ENCODE data around the gene BBS9. TPM values are rescaled to one million over a fixed set of nuclear protein-coding genes. Genes with fewer than 3 reads are reported as not detected.
"Not testable (repeated sequence)": the region's sequence is repeated elsewhere in the genome, so short reads cannot be mapped to it uniquely, and the experiment has no call there.

BBS9 gene
- total RNA-seq, 1 experiment from 2014 or later, result 9.0 TPM

- no peak for DNase-seq (ENCODE audit: extremely low read depth, low read depth)
Observed at GRCh38 chr7:33193308-33193864, 64.0 kb downstream of the BBS9 start.

DNA sequence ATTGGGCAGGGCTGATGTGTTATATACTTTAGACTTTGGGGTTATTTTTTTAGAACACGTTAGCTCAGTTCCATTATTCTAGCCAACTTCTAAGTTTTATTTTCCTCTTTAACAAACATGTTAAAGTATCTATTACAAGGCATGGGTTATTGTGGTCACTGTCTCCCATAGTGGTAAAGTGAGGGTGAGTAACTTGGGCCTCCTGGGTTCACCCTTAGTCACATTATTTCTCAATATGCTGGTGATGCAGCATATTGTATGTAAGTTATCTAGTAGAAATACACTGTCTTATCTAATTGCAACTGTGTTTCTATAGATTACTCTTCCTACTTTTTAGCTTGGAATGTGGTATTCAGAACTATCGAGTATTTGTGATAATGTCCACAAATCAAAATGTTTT, 65.9 kb downstream of the BBS9 start:
- DNase-seq (ENCODE audit: extremely low read depth, low read depth), result no peak

DNA sequence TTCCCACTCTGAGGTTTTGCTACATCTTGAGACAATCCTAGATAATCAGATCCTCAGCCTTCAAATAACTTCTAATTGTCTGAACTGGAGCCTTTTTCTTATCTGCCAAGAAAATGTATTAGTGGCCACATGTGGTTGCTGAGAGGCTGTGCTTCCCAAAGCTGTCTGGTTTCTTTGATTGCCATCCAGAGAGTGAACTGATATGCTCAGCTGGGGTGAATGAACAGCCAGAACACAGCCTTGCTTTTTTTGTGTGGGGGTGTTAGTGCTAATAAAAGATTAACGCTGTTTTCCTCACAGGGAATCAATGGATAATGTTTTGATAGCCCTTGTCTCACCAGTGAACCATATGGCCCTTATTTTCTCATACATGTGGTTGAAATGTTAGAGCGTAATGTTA, 66.9 kb downstream of the BBS9 start:
- DNase-seq (ENCODE audit: extremely low read depth, low read depth), result no peak

GRCh38 chr7:33200282-33200681, 70.9 kb downstream of the BBS9 start:
- DNase-seq (ENCODE audit: extremely low read depth, low read depth), result no peak

GRCh38 chr7:33201821-33202220, 72.5 kb downstream of the BBS9 start:
- DNase-seq (ENCODE audit: extremely low read depth, low read depth), result no peak

GRCh38 chr7:33210958-33211357, 81.6 kb downstream of the BBS9 start:
- DNase-seq (ENCODE audit: extremely low read depth, low read depth), result no peak

GRCh38 chr7:33212144-33212543, 82.8 kb downstream of the BBS9 start:
- DNase-seq (ENCODE audit: extremely low read depth, low read depth), result no peak

DNA sequence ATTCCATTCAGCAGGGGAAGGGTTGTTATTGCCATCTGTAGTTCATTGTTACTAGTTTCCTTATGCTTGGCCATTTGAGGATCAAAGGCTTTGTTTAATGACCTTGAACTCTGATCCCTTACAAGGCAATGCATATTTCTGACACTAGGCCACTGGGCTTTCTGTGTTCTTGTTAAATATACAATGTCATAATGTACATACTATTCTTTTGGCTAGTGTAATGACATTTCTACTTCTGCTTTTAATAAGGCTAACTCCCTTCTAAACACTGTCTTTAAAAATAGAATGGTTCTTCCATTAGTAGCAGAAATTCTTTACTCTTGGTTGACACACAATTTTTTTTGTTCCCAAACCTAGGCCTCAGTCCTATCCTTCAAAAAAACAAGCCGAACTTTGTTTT, 86.6 kb downstream of the BBS9 start:
- DNase-seq (ENCODE audit: extremely low read depth, low read depth), result no peak

GRCh38 chr7:33217595-33217994, 88.2 kb downstream of the BBS9 start:
- DNase-seq (ENCODE audit: extremely low read depth, low read depth), result no peak

DNA sequence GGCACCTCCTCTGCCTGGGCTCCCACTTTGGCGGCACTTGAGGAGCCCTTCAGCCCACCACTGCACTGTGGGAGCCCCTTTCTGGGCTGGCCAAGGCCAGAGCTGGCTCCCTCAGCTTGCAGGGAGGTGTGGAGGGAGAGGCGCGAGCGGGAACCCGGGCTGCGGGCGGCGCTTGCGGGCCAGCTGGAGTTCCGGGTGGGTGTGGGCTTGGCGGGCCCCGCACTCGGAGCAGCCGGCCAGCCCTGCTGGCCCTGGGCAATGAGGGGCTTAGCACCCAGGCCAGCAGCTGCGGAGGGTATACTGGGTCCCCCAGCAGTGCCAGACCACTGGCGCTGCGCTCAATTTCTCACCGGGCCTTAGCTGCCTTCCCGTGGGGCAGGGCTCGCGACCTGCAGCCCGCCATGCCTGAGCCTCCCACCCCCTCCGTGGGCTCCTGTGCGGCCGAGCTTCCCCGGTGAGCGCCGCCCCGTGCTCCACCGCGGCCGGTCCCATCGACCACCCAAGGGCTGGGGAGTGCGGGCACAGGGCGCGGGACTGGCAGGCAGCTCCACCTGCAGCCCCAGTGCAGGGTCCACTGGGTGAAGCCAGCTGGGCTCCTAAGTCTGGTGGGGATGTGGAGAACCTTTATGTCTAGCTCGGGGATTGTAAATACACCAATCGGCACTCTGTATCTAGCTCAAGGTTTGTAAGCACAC, 89.6 kb downstream of the BBS9 start:
- DNase-seq (ENCODE audit: extremely low read depth, low read depth), result not testable (repeated sequence)

- no peak for DNase-seq (ENCODE audit: extremely low read depth, low read depth)
Observed at GRCh38 chr7:33220231-33220630, 90.9 kb downstream of the BBS9 start.

DNA sequence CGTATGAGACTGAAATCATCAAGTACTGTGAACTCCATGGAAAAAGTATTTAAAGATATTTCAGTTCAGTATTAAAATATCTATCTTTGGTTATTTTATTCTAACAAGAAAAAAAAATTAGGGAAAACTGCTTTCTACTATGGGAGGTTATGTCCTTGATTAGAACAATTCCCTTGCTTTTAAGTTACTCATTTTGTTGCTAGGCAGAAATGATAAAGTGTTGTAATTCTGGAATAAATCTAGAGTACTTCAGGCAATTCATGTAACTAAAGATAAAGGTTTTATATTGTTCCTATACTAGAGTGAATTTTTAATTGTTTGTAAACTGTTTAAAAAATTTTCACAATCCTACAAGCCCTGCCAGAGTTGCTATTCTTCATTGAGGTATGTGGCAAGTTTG, 92.0 kb downstream of the BBS9 start:
- DNase-seq (ENCODE audit: extremely low read depth, low read depth), result no peak

DNA sequence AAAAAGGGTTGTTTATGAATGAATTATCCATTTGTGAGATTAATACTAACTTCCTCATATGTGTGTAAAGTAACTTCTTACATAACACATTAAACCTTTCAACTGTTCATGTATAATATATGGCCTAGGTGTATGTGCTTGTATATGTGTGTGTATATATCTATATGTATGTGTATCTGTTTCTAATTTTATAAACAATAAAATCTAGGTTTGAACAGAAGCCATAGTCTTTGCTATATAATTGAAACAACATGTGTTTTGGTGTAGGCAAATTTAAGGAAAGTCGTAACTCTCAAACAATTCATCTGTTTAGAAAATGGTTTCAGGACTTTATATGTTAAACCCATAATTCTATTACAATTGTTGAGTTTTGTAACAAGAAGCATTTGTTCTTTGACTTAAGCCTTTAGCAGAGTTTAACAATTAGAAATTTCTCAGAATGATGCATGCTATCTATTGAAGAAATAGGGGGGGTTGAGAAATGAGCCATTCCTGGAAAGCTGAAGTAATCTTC, 103.3 kb downstream of the BBS9 start:
- DNase-seq (ENCODE audit: extremely low read depth, low read depth), result no peak

DNA sequence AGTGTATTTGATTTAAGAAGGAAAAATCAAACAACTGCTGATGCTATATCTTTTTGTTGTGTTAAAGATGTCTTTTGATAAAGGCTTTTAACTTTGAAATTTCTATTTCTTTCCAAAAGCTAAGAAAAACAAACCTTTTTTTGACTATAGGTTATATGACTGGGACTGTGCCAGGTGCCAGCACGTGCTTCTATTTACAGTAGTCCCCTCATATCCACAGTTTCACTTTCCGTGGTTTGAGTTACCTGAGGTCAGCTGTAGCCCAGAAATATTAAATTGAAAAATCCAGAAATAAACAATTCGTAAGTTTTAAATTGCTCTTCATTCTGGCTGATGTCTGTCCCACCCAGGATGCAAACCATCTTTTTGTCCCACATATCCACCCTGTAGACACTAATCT, 104.3 kb downstream of the BBS9 start:
- DNase-seq (ENCODE audit: extremely low read depth, low read depth), result no peak

- no peak for DNase-seq (ENCODE audit: extremely low read depth, low read depth)
Observed at GRCh38 chr7:33237036-33237435, 107.7 kb downstream of the BBS9 start.

- DNase-seq (ENCODE audit: extremely low read depth, low read depth), result peak; percentile 53
Observed at GRCh38 chr7:33243319-33243881, 114.0 kb downstream of the BBS9 start.

- DNase-seq (ENCODE audit: extremely low read depth, low read depth), result no peak
Observed at GRCh38 chr7:33248671-33249070, 119.3 kb downstream of the BBS9 start.

GRCh38 chr7:33250421-33250871, 121.1 kb downstream of the BBS9 start:
- no peak for DNase-seq (ENCODE audit: extremely low read depth, low read depth)

- DNase-seq (ENCODE audit: extremely low read depth, low read depth), result no peak
Observed at GRCh38 chr7:33251301-33251700, 121.9 kb downstream of the BBS9 start.

DNA sequence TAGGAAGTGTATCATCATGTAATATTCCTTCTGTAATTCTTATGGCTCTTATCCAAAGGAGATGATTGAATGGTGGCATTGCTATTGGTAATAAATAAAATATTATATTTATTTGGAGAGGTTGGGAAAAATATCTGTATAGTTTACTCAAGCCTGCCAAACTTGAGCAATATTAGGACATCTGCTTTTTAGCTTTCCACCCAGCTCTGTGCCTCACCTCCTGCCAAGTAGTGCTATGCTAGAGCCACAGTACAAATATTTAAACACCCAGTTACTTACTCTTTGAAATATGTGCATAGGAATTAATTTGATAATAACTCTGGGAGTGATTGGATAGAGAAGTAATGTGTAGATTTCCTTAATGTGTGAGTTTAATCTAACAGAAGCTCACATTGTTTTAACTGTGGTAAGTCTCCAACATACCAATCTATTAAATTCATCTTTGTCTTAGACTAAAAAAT, 129.2 kb downstream of the BBS9 start:
- no peak for DNase-seq (ENCODE audit: extremely low read depth, low read depth)

DNA sequence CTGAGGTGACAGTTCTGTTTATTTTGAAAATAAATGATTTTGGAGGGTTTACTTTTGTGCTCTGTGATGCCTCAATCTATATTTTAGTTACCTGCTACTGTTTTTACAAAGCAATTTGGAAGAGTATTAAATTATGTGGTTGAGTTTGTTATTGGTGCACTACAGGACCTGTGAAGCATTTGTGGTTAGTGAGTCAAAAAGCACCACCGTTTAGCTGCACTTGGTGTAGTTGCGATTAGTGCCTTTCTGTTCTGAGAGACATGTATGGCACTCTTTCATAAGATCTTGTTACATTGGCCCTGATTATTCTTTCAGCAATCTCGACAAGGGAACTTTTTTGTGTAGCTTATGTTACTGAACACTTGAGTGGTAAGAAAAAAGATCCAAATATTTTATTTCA, 132.2 kb downstream of the BBS9 start:
- DNase-seq (ENCODE audit: extremely low read depth, low read depth), result no peak

DNA sequence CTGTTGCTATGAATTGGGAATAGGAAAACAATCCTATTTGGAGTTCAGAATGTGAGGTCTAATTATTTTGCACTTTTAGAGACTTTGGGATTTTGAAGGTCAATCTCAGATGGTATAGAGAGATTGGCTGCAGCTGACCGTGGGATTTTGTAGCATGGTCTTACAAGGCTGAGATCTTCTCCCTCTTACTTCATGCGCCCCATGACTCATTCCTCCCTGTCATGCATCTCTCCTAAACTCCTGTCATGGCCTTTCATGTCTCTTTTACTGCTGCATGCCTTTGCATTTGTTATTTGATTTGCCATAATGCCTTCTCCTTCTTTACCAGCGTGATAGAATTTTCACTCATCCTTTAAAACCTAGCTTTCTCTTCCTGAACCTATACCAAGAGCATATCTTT, 133.1 kb downstream of the BBS9 start:
- DNase-seq (ENCODE audit: extremely low read depth, low read depth), result no peak

Measured in NCI-H460 (cell line).